ENCODE results near the gene DTNB. TPM values are rescaled to one million over a fixed set of nuclear protein-coding genes. Genes with fewer than 3 reads are reported as not detected.

Gene DTNB
- total RNA-seq, 1 donor from 2014 or later: 17.9 TPM

- H3K4me3 ChIP-seq: no peak overlapping the region
- no peaks in the 10 kb centered on the region for H3K27me3 ChIP-seq
- no peak for DNase-seq (ENCODE audit: extremely low spot score in 2 of 2)
- H3K36me3 ChIP-seq: no peaks in the 10 kb centered on the region
- H3K9me3 ChIP-seq: no peaks in the 10 kb centered on the region
- TF ChIP-seq POLR2AphosphoS5 (IDR thresholded peaks at IDR 0.05; ENCODE audit: insufficient read depth in 1 of 2, low read depth in 1 of 2) (no peak), POLR2A (IDR thresholded peaks at IDR 0.05) (no peak)
- TF ChIP-seq, protein P1, sequence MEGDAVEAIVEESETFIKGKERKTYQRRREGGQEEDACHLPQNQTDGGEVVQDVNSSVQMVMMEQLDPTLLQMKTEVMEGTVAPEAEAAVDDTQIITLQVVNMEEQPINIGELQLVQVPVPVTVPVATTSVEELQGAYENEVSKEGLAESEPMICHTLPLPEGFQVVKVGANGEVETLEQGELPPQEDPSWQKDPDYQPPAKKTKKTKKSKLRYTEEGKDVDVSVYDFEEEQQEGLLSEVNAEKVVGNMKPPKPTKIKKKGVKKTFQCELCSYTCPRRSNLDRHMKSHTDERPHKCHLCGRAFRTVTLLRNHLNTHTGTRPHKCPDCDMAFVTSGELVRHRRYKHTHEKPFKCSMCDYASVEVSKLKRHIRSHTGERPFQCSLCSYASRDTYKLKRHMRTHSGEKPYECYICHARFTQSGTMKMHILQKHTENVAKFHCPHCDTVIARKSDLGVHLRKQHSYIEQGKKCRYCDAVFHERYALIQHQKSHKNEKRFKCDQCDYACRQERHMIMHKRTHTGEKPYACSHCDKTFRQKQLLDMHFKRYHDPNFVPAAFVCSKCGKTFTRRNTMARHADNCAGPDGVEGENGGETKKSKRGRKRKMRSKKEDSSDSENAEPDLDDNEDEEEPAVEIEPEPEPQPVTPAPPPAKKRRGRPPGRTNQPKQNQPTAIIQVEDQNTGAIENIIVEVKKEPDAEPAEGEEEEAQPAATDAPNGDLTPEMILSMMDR (IDR thresholded peaks at IDR 0.05): no peak
- H3K4me1 ChIP-seq: no peaks in the 10 kb centered on the region
- intact Hi-C loops (cut with DNase I): no loop called here
- no peak overlapping the region for H3K27ac ChIP-seq
Observed at GRCh38 chr2:25570161-25570845, 103.1 kb downstream of the DTNB start.

- no peaks in the 10 kb centered on the region for H3K9me3 ChIP-seq
- TF ChIP-seq, protein P1 (IDR thresholded peaks at IDR 0.05): no peak
- no peak for TF ChIP-seq POLR2A (IDR thresholded peaks at IDR 0.05)
- no peak for TF ChIP-seq POLR2AphosphoS5 (IDR thresholded peaks at IDR 0.05; ENCODE audit: insufficient read depth in 1 of 2, low read depth in 1 of 2)
- H3K4me1 ChIP-seq: no peaks in the 10 kb centered on the region
- DNase-seq (ENCODE audit: extremely low spot score in 2 of 2): no peak
- H3K27ac ChIP-seq: no peak overlapping the region
- H3K4me3 ChIP-seq: no peak overlapping the region
- H3K27me3 ChIP-seq: no peaks in the 10 kb centered on the region
- intact Hi-C loops (cut with DNase I): no loop called here
- no peaks in the 10 kb centered on the region for H3K36me3 ChIP-seq
Observed at GRCh38 chr2:25567406-25567805, 106.0 kb downstream of the DTNB start.

DNA sequence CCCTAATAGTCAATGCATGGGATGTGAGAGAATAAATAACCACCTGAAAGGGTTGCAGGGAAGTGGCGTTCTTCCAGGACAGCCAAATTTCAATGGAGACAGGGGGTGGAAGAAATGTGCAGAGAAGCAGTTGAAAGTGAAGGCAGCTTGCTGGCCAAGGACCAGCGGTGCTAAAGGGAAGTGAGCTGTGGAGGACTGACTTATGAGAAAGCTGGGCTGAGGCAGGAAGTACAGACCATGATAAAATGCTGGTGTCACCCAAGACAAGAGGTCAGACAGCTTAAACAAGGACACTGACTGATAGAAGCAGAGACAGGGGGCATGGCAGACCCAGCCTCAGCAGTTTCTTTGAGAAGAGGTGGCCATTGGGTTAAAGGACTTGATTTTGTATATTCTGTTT, 106.7 kb downstream of the DTNB start:
- TF ChIP-seq, protein P1 (IDR thresholded peaks at IDR 0.05): no peak
- TF ChIP-seq POLR2A (IDR thresholded peaks at IDR 0.05) (no peak), POLR2AphosphoS5 (IDR thresholded peaks at IDR 0.05; ENCODE audit: insufficient read depth in 1 of 2, low read depth in 1 of 2) (no peak)
- H3K27ac ChIP-seq: no peak overlapping the region
- H3K4me3 ChIP-seq: no peak overlapping the region
- intact Hi-C loops (cut with DNase I): no loop called here
- no peaks in the 10 kb centered on the region for H3K9me3 ChIP-seq
- H3K4me1 ChIP-seq: no peaks in the 10 kb centered on the region
- DNase-seq (ENCODE audit: extremely low spot score in 2 of 2): no peak
- no peaks in the 10 kb centered on the region for H3K36me3 ChIP-seq
- H3K27me3 ChIP-seq: no peaks in the 10 kb centered on the region

DNA sequence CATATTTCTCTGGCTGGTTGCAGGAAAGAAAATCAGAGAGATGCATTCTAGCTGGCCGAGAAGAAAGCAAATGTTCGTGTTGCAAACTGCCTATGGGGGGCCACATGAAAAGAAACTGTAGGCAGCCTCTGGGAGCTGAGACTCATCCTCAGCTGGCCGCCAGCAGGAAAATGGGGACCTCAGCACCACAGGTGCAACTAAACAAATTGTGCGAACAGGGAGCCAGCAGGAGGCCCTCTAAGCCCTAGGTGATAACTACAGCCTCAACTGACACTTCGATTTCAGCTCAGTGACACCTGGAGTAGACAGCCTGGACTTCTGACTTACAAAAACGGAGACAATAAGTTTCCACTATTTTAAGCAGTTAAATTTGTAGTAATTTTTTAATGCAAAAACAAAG, 107.3 kb downstream of the DTNB start:
- H3K27me3 ChIP-seq: no peaks in the 10 kb centered on the region
- no peaks in the 10 kb centered on the region for H3K4me1 ChIP-seq
- H3K36me3 ChIP-seq: no peaks in the 10 kb centered on the region
- TF ChIP-seq POLR2A (IDR thresholded peaks at IDR 0.05) (no peak), POLR2AphosphoS5 (IDR thresholded peaks at IDR 0.05; ENCODE audit: insufficient read depth in 1 of 2, low read depth in 1 of 2) (no peak)
- TF ChIP-seq, protein P1 (IDR thresholded peaks at IDR 0.05): no peak
- DNase-seq (ENCODE audit: extremely low spot score in 2 of 2): no peak
- H3K27ac ChIP-seq: no peak overlapping the region
- no peaks in the 10 kb centered on the region for H3K9me3 ChIP-seq
- no peak overlapping the region for H3K4me3 ChIP-seq
- intact Hi-C loops (cut with DNase I): no loop called here

- Histone ChIP-seq H3K27me3 (no peaks in the 10 kb centered on the region), H3K4me1 (no peaks in the 10 kb centered on the region), H3K36me3 (no peaks in the 10 kb centered on the region), H3K4me3 (no peak overlapping the region), H3K9me3 (no peaks in the 10 kb centered on the region), H3K27ac (no peak overlapping the region)
- intact Hi-C loops (cut with DNase I): no loop called here
- no peak for DNase-seq (ENCODE audit: extremely low spot score in 2 of 2)
- no peak for TF ChIP-seq POLR2AphosphoS5 (IDR thresholded peaks at IDR 0.05; ENCODE audit: insufficient read depth in 1 of 2, low read depth in 1 of 2)
- TF ChIP-seq, protein P1 (IDR thresholded peaks at IDR 0.05): no peak
- no peak for TF ChIP-seq POLR2A (IDR thresholded peaks at IDR 0.05)
Observed at GRCh38 chr2:25561136-25561850, 112.1 kb downstream of the DTNB start.

Measured in vagina (tissue), 2 donors.